ENCODE results near the gene CCDC200. TPM values are rescaled to one million over a fixed set of nuclear protein-coding genes. Genes with fewer than 3 reads are reported as not detected.

The CCDC200 gene
- total and polyA plus RNA-seq, 2 of the 13 experiments (the other 11 are each of a cell fraction or from before 2014, with no cell fraction given), result not detected

GRCh38 chr17:43215341-43215740, 13.1 kb downstream of the CCDC200 start (continued):
- TF ChIP-seq ZBED4 (CRISPR knock-in tag; IDR thresholded peaks at IDR 0.05; ENCODE audit: borderline replicate concordance) (no peak), HOXA7 (CRISPR knock-in tag; IDR thresholded peaks at IDR 0.05) (no peak), NFKBIZ (CRISPR knock-in tag; IDR thresholded peaks at IDR 0.05) (no peak), GABPA (IDR thresholded peaks at IDR 0.05; ENCODE audit: low read depth, low read length) (no peak), GABPA (CRISPR knock-in tag; IDR thresholded peaks at IDR 0.05; ENCODE audit: low read depth) (no peak), ZUFSP (CRISPR knock-in tag; IDR thresholded peaks at IDR 0.05; ENCODE audit: borderline replicate concordance) (no peak), PAWR (CRISPR knock-in tag; IDR thresholded peaks at IDR 0.05; ENCODE audit: borderline replicate concordance) (no peak), HIVEP1 (CRISPR knock-in tag; IDR thresholded peaks at IDR 0.05) (no peak), SNRNP70 (IDR thresholded peaks at IDR 0.05; ENCODE audit: low read depth, low read length) (no peak), ZNF33B (CRISPR knock-in tag; IDR thresholded peaks at IDR 0.05) (no peak), ZNF746 (CRISPR knock-in tag; IDR thresholded peaks at IDR 0.05) (no peak), HNF4A (CRISPR knock-in tag; IDR thresholded peaks at IDR 0.05) (no peak), SKI (IDR thresholded peaks at IDR 0.05; ENCODE audit: partially characterized antibody) (no peak), CTCF (CRISPR knock-in tag; IDR thresholded peaks at IDR 0.05) (no peak), ZNF121 (CRISPR knock-in tag; IDR thresholded peaks at IDR 0.05) (no peak), KAT2B (IDR thresholded peaks at IDR 0.05; ENCODE audit: borderline replicate concordance, low read depth, low read length) (no peak), ZHX2 (IDR thresholded peaks at IDR 0.05; ENCODE audit: low read depth) (no peak), ZHX2 (CRISPR knock-in tag; IDR thresholded peaks at IDR 0.05; ENCODE audit: borderline replicate concordance) (no peak), ZNF33A (CRISPR knock-in tag; IDR thresholded peaks at IDR 0.05; ENCODE audit: borderline replicate concordance) (no peak)

All from HepG2 (cell line).